GM19238 (cell line): Measurements from ENCODE around the gene FAM90A1.
"Not testable (repeated sequence)": the region's sequence is repeated elsewhere in the genome, so short reads cannot be mapped to it uniquely, and the experiment has no call there.

Experiments used
- DNase-seq: peaks from one replicate; pipeline ENCODE4 v3.0.0; 2011; ENCODE audit warnings: low spot score; ENCODE audit not compliant: insufficient read length

Gene FAM90A1

DNA sequence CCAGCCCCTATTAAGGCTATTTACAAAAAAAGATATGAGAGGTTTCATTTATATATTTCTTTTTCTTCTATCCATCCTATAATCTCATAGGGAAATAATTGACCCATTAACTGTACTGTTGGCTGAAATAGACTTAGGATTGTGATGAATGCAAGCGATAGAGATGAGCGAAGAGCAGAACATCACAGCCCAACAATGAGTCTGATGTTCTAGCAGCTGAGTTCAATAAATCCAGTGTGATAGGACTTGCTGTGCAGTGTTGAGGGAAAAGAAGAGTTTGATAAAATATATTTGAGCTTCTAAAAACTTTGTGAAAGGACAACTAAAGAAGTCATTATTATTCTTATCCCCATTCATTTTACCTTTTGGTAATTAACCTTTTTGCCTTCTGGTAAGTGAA, 54.5 kb downstream of the FAM90A1 start:
- DNase-seq = not testable (repeated sequence)
